Left cardiac atrium (tissue), 4 donors: Measurements from ENCODE around the gene DCDC1. TPM values are rescaled to one million over a fixed set of nuclear protein-coding genes. Genes with fewer than 3 reads are reported as not detected.

Source experiments
- ATAC-seq, 2 donors: fragments of 200-7000 bp; cut with Tn5 transposase; one replicate each; pipeline ENCODE4 v1.9.1; 2020; ENCODE audit warnings: mild to moderate bottlenecking in 2 of 2, moderate library complexity in 2 of 2
- DNase-seq: peaks from one replicate; pipeline ENCODE4 v3.0.0-alpha.2; 2020
- intact Hi-C, 2 donors: fragments of 100-400 bp; cut with DNase I; formaldehyde crosslinking; loops; one replicate each; pipeline versions ENCODE4 v1.14.1 to v1.15.1; 2022 to 2023
- total RNA-seq, 2 donors: library from RNA; stranded (reverse); fragmentation: NEBNext Ultra II Directional; extraction: Animal tissue kit (Norgen Biotek cat#: 25700); gene quantifications; one replicate each; pipeline ENCODE4 v1.2.1, GENCODE V29; 2021
- donor health status: DM: no; HTN: yes; CAD: no.
- donor health status: DM: no; HTN: yes; CAD: no; lungs with severe emphysema.
- donor health status: DM: yes; HTN: yes; CAD: no.
- donor health status: Dilated cardiomyopathy.

The DCDC1 gene
- total RNA-seq, 2 donors from 2014 or later, result 0.13 to 0.15 TPM

DNA sequence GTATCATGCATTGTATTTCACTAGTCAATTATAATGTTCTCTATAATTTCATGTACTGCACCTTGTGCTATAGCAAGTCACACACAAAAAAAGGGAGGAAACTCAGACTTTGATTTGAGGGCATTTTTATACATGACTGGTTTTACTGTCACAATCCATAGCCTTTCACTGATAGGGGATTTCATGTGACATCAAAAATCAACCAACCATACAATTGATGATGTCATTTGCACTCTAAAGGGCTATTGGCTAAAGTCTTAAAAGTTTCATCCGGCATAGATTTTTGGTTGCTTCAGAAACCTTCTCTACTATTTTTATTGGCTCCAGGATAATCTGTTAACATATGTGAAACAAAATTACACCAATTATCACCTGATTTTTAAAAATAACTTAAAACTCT, 237.8 kb downstream of the DCDC1 start:
- DNase-seq (no peak), ATAC-seq (no peak)
- intact Hi-C loops, result no loop called here

GRCh38 chr11:31127290-31127689, 242.2 kb downstream of the DCDC1 start:
- intact Hi-C loops, result no loop called here
- DNase-seq (no peak), ATAC-seq (no peak)

DNA sequence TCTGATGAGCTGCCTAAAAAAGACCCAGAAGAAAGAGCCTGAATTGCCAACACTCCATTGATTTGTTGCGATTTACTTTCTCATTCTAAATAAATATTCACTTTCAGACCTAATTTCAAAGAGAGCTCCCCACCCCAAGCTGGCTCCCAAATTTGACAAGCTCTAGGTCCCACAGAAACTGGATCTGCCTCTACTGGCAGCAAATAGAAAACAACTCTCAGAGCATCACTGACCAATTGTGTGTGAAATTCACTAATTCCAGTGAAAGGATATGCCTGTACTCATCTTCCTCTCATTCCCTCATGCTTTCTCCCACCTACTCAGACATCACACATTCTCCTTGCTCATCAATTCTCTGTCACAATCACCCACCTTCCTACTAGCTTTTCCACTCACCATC, 249.1 kb downstream of the DCDC1 start:
- intact Hi-C loops, result no loop called here
- ATAC-seq (no peak), DNase-seq (no peak)

DNA sequence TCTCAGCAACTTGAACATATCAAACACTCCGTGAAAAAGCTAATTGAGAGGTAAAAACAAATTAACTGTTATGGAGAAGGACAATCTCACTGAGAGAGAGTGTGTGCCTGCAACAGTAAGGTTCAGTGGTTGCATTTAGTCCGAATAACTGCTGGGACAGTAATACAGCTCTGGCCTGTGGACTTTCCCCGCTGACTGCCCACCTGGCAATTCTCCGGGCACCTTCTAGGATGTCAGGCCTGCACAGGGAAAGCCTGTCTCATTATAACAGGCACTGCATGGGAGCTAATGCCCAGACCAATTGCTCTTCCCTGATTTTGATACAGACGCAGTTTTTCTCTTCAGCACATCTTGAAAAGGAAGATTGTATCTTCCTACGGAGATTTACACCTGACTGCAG, 251.0 kb downstream of the DCDC1 start:
- DNase-seq (no peak), ATAC-seq (no peak)
- intact Hi-C loops, result no loop called here

DNA sequence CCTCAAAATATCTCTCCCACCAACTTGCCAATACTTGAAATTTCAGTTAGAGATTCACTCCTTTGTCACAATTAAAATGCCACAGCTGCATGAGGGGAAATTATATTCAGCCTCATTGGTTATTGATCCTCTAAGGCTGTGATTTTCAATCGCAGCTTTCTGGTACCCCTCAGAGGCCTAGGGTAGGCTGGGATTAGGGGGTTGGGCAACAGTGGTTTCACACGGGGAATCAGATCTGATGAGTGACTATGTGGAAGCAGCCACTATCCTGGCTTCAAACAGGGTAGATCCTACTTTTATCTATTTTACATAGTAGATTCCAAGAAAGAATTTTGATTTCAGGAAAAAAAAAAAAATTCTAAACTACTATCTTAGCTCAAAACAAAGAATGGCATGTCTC, 252.5 kb downstream of the DCDC1 start:
- DNase-seq (no peak), ATAC-seq (no peak)
- intact Hi-C loops, result no loop called here

DNA sequence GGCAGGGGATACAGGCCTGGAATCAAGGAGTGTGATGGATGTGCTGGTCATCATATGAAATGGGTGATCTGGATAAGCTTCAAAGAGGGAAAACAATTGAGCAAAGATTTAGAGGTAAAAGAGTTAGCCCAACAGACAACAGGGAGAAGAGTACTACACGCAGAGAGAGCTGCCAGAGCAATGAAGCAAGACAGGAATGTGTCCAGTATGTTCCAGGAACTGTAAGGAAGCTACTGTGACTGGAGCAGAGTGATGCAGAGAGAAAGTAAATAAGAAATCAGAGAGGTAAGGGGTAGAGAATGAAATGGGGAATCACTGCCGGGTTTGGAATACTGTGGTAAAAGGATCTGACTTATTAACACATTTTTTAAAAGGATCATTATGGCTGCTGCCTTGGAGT, 255.1 kb downstream of the DCDC1 start:
- peak in 1 of 2 donors; percentile 46 for ATAC-seq
- no peak for DNase-seq
- intact Hi-C loops, result no loop called here

DNA sequence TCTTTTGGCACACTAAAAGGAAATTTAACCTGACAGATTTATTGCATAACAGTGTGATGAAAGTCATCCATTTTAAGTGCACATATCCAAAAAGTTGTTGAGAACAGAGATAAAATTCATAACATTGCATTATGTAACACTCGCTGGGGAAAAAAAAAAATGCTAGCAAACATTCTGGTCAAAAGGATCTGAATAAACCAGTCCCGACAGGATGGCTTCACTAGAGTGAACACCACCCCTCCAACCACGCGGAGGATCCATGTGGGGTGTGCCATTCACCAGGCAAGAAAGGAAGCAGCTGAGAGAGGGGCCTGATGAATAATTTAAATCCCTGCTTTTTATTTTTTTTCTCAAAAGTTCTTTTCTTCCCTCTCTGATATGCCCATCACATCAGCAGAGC, 258.7 kb downstream of the DCDC1 start:
- intact Hi-C loops, result no loop called here
- DNase-seq (no peak), ATAC-seq (peak in 1 of 2 donors; percentile 69)

GRCh38 chr11:31109446-31109845, 260.1 kb downstream of the DCDC1 start:
- DNase-seq (no peak), ATAC-seq (no peak)
- intact Hi-C loops, result loop anchor here in 1 of 2 donors (5.0 kb wide), 1 partner anchor 1063 kb away; no protein-coding TSS in a partner anchor

GRCh38 chr11:31107649-31108048, 261.9 kb downstream of the DCDC1 start:
- intact Hi-C loops, result loop anchor here in 1 of 2 donors (5.0 kb wide), 1 partner anchor 1065 kb away; no protein-coding TSS in a partner anchor
- ATAC-seq, result no peak
- DNase-seq, result no peak

DNA sequence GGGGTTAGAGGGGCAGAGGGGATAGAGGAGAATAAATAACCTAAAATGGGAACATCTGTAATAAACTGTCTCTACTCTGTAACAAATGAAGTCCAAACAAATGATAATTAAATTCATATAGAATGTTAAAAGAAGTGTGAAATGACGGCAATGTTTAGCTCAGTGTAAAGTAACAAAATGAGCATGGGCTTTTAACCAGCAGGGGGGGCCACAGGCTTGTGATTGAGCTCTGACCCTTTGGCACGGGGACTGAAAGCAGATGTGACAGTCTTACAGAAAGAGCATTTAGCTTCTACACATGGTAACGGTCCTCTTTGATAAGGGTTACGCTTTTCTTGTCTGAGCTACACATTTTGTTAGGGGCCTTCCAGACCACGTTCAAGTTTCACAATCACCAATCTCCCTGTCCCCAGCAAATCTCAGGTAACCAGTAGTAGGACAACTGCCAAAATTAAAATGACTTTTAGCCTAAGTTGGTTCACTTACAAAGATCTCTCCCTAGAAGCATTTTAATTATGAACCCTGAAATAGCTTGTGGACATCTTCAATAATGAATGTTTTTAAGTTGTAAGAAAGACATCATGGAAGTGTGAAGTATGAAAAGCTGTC, 262.5 kb downstream of the DCDC1 start:
- ATAC-seq (peak in 1 of 2 donors; percentile 39), DNase-seq (peak; percentile 50)
- intact Hi-C loops, result loop anchor here in 1 of 2 donors (5.0 kb wide), 1 partner anchor 1065 kb away; no protein-coding TSS in a partner anchor

DNA sequence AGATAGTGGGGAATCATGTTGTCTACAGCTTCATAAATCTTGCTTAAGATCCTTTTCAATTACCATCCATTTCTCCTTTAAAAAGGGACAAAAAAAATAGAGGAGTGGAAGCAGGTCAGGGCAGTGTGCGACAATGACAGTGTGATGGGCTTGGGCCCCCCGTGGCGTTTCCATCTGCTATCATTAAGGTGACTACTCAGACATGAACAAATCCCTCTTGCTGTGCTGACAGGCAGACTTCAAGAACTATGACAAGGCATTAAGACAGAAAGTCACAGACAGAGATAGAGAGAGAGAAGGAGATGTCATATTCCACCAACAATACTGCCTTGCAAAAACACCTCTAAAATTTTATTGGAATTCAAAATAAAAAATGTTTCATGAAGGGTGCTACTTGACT, 263.2 kb downstream of the DCDC1 start:
- intact Hi-C loops, result loop anchor here in 1 of 2 donors (5.0 kb wide), 1 partner anchor 1066 kb away; no protein-coding TSS in a partner anchor
- no peak for ATAC-seq
- no peak for DNase-seq

DNA sequence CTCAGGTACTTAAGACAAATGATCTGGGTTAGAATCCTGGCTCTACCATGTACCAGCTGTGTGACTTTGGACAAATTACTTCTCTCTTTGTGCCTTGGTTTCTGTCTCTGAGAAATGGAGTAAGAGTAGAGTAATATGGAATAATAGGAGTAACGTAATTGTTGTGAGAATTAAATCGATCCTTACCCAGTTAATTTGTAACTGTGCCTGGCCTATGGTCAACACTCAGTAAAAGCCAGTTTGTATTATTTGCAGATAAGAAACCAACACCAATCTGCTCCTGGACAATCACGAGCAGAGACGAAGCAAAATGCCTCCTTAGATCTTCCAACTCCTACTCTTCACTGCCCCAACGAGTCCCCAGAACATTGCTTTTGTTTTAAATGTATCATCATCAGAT, 266.7 kb downstream of the DCDC1 start:
- intact Hi-C loops, result no loop called here
- DNase-seq (no peak), ATAC-seq (no peak)

DNA sequence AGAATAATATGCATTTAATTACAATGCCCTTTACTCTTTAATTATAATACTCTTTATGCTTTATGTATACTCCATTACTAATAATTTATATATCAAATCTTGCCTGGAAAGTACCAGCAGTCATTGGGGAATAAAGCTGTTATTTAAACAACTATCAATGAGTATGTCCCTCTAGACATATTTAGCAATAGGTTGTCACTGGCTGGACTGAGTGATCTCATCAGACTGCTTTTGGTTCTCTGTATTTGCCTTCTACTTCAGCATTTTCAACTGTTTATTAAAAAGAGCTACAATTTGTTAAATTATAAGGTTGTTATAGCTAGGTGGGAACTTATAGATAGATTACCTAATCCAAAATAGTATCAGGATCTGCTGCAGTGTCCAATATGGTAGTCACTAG, 267.2 kb downstream of the DCDC1 start:
- ATAC-seq (no peak), DNase-seq (no peak)
- intact Hi-C loops, result no loop called here

DNA sequence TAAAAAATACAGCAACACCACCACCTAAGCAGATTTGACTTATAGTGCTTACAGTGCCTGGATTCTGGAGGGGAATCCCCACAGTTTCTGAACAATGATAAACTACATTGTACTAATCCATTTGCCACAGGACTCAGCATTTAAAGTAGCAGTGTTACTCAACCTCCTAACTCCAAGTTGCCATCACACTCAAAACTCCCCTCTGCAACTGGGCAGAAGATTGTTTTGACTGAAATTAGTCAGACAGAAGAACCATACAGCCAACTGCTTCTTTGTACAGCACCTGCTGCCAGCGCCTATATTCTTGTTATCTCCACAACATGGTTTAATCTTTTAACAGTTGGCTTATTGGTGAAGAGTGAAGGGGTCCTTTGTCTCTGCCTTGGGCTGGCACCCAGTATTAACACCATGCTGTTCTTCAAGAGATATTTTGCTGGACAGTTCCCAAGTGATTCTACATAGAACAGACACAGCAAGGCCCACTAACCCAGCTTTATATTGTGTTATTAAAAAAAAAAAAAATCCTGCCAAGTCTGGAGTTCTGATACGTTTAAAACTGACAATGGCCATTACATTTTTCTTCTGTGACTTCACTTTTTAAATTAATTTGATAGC, 273.2 kb downstream of the DCDC1 start:
- ATAC-seq, result no peak
- intact Hi-C loops, result no loop called here

DNA sequence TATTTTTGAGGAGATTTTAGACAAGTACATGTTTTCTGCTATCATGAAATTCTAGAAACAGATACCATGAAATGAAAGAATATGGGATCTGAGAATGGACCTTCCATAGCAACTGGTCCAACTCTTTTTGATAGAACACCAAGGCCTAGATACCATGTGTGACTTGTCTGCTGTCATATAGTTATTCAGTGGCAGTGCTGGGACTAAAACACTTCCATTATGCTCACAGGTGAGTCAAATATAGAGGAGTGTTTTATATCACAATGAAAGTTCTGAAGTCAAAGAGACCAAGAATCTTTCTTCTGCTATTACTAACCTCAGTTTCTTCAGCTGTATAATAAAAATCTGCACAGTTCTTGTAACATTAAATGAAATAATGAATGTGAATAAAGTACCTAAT, 276.9 kb downstream of the DCDC1 start:
- ATAC-seq, result no peak
- DNase-seq, result no peak
- intact Hi-C loops, result no loop called here

More for the DNA sequence above, 273.2 kb downstream of the DCDC1 start:
- no peak for DNase-seq

GRCh38 chr11:31089117-31089516, 280.4 kb downstream of the DCDC1 start:
- ATAC-seq, result no peak
- no peak for DNase-seq
- intact Hi-C loops, result no loop called here

GRCh38 chr11:31069447-31070205, 299.9 kb downstream of the DCDC1 start:
- DNase-seq (no peak), ATAC-seq (no peak)
- intact Hi-C loops, result no loop called here

DNA sequence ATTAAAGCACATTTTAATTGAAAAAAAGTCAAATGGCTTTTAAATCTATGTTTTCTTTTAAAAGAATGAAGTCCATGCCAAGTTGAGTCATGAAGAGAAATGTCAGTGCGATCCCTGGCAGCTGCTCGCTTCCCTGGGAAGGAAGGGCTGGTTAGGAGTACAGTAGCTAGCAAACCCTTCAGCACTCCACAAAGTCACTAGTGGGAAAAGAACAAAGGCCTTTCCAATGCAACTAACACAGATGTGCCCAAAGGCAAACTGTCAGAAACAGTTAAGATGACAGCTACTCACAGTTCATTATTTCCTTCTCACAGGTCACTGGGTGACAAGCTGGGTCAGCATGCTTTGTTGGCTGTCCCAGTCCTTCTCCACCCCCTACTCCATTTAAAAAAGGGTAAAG, 308.7 kb downstream of the DCDC1 start:
- ATAC-seq (peak in 1 of 2 donors; percentile 46), DNase-seq (no peak)
- intact Hi-C loops, result no loop called here

- ATAC-seq, result no peak
- DNase-seq, result no peak
- intact Hi-C loops, result no loop called here
These were observed 310.0 kb downstream of the DCDC1 start for GRCh38 chr11:31059529-31059928.

- DNase-seq (no peak), ATAC-seq (no peak)
- intact Hi-C loops, result no loop called here
These were observed 319.3 kb downstream of the DCDC1 start for GRCh38 chr11:31050061-31050765.
